K562 (cell line): ENCODE measurements around the gene QPRT. TPM values are rescaled to one million over a fixed set of nuclear protein-coding genes. Genes with fewer than 3 reads are reported as not detected.
A peak's percentile ranks its signal among the peaks of the same experiment; 100 is the strongest.

ENCODE experiments used
- BRD9 ChIP-seq: fragments of 450-650 bp; IDR thresholded peaks from 2 replicates; pipeline ENCODE4 v1.6.1; 2018; ENCODE audit warnings: low read depth; ENCODE audit not compliant: partially characterized antibody
- HNRNPH1 ChIP-seq: fragments of 200-400 bp; formaldehyde crosslinking; optimal IDR thresholded peaks from 2 replicates; pipeline ENCODE3; 2017; ENCODE audit warnings: low read depth, mild to moderate bottlenecking, low read length, moderate library complexity
- MAFF ChIP-seq: IDR thresholded peaks from 2 replicates; pipeline ENCODE4 v1.6.1; 2012; ENCODE audit warnings: low read length, improper control_type of control experiment
- PCBP2 ChIP-seq: fragments of 200-400 bp; formaldehyde crosslinking; IDR thresholded peaks from 2 replicates; pipeline ENCODE4 v1.6.1; 2018; ENCODE audit warnings: low read length, low read depth, mild to moderate bottlenecking, moderate library complexity; ENCODE audit not compliant: poor library complexity, severe bottlenecking
- POLR2AphosphoS5 ChIP-seq: IDR thresholded peaks from 2 replicates; pipeline ENCODE4 v1.6.1; 2011; ENCODE audit warnings: mild to moderate bottlenecking, low read depth, low read length, moderate library complexity; ENCODE audit not compliant: control insufficient read depth, insufficient read depth
- POLR2G ChIP-seq: fragments of 200-400 bp; formaldehyde crosslinking; IDR thresholded peaks from 2 replicates; pipeline ENCODE4 v1.6.1; 2017; ENCODE audit warnings: low read depth, mild to moderate bottlenecking, antibody characterized with exemption, low read length, moderate library complexity
- RBM14 ChIP-seq: fragments of 200-400 bp; formaldehyde crosslinking; IDR thresholded peaks from 2 replicates; pipeline ENCODE4 v1.6.1; 2018; ENCODE audit warnings: low read depth, mild to moderate bottlenecking, low read length, moderate library complexity, borderline replicate concordance; ENCODE audit not compliant: insufficient read depth
- ZNF407 ChIP-seq: fragments of 450-650 bp; IDR thresholded peaks from 2 replicates; pipeline ENCODE4 v1.6.1; 2016; ENCODE audit warnings: low read depth
- ZNF408 ChIP-seq: fragments of 250-450 bp; sonication (Bioruptor Pico); IDR thresholded peaks from 2 replicates; pipeline ENCODE4 v1.4.0; 2020; ENCODE audit warnings: low read depth, mild to moderate bottlenecking, moderate library complexity
- polyA plus RNA-seq, 8 experiments: library from polyadenylated mRNA; depleted of rRNA in 4 of 8; stranded (reverse) in 5 of 8; unstranded in 3 of 8; fragments of >200 nt; fragmentation: Nextera tagmentation in 2 of 8; fragmentation: Illumina TruSeq in 1 of 8; extraction: Ambion mirVana in 2 of 8; extraction: Trizol in 1 of 8; gene quantifications; 2 replicates each; pipeline versions ENCODE4 v1.2.1 to v1.2.3, GENCODE V29; 2011 to 2014; ENCODE audit warnings: inconsistent platforms in 1 of 8, missing spikeins in 1 of 8
- total RNA-seq, 7 experiments: library from RNA; depleted of rRNA in 6 of 7; stranded (reverse); fragments of >200 nt in 6 of 7; fragmentation: Illumina TruSeq in 2 of 7; extraction: Trizol in 2 of 7; gene quantifications; 2 replicates each; pipeline versions ENCODE4 v1.2.1 to v1.2.3, GENCODE V29; 2011 to 2021; ENCODE audit warnings: low replicate concordance in 1 of 7
- TF ChIP-seq, protein P1 (sequence below): fragments of 450-650 bp; IDR thresholded peaks from 2 replicates; pipeline ENCODE4 v1.6.1; 2017; ENCODE audit warnings: antibody characterized with exemption, mild to moderate bottlenecking
- TF ChIP-seq, protein P2 (sequence below): sonication (generic); formaldehyde crosslinking; IDR thresholded peaks from 2 replicates; pipeline ENCODE4 v1.8.0; 2022; ENCODE audit warnings: missing genetic modification reagents, mild to moderate bottlenecking, moderate library complexity, borderline replicate concordance

The QPRT gene
- total and polyA plus RNA-seq, 9 of the 15 experiments (the other 6 are each of a cell fraction or from before 2014, with no cell fraction given) = 7.7 to 112 (median 64.1) TPM

DNA sequence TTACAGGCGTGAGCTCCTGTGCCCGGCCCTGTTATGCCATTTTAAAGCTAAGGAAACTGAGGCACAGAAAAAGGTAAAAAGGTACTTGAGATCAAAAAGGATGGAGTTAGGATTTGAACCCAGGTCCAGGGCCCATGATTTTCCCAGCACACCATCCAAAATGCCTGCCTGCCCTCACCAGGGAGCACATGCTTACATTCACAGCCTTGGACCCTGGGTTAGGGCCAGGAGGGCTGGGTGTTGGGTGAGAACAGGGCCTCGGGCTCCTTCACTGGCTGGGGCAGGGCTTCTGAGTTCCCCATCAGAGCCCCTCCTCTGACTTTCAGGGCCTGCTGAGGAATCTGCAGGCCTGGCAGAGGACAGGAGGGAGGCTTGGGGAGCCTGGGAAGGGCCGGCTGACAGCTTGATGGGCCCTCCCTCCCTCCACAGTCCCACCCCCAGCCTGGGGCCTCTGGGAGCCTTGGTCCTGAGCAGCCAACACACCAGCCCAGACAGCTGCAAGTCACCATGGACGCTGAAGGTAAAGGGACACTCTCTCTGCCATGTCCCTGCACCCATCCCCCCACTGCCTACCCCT is at the start of gene QPRT (continued):
- TF ChIP-seq, protein P1, sequence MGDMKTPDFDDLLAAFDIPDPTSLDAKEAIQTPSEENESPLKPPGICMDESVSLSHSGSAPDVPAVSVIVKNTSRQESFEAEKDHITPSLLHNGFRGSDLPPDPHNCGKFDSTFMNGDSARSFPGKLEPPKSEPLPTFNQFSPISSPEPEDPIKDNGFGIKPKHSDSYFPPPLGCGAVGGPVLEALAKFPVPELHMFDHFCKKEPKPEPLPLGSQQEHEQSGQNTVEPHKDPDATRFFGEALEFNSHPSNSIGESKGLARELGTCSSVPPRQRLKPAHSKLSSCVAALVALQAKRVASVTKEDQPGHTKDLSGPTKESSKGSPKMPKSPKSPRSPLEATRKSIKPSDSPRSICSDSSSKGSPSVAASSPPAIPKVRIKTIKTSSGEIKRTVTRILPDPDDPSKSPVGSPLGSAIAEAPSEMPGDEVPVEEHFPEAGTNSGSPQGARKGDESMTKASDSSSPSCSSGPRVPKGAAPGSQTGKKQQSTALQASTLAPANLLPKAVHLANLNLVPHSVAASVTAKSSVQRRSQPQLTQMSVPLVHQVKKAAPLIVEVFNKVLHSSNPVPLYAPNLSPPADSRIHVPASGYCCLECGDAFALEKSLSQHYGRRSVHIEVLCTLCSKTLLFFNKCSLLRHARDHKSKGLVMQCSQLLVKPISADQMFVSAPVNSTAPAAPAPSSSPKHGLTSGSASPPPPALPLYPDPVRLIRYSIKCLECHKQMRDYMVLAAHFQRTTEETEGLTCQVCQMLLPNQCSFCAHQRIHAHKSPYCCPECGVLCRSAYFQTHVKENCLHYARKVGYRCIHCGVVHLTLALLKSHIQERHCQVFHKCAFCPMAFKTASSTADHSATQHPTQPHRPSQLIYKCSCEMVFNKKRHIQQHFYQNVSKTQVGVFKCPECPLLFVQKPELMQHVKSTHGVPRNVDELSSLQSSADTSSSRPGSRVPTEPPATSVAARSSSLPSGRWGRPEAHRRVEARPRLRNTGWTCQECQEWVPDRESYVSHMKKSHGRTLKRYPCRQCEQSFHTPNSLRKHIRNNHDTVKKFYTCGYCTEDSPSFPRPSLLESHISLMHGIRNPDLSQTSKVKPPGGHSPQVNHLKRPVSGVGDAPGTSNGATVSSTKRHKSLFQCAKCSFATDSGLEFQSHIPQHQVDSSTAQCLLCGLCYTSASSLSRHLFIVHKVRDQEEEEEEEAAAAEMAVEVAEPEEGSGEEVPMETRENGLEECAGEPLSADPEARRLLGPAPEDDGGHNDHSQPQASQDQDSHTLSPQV = peak; percentile 55; the same call in 1 of the 2 replicates
- TF ChIP-seq MAFF (no peak), ZNF408 (CRISPR knock-in tag) (no peak), PCBP2 (no peak), POLR2AphosphoS5 (peak; percentile 50), HNRNPH1 (no peak), BRD9 (no peak), POLR2G (peak; percentile 74), RBM14 (no peak), ZNF407 (no peak)
- TF ChIP-seq, protein P2, sequence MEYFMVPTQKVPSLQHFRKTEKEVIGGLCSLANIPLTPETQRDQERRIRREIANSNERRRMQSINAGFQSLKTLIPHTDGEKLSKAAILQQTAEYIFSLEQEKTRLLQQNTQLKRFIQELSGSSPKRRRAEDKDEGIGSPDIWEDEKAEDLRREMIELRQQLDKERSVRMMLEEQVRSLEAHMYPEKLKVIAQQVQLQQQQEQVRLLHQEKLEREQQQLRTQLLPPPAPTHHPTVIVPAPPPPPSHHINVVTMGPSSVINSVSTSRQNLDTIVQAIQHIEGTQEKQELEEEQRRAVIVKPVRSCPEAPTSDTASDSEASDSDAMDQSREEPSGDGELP (CRISPR knock-in tag) = peak; percentile 12; the same call in 1 of the 2 replicates
